ELF-1 (cell line): Measurements from ENCODE around the gene SYT12.
"Not testable (repeated sequence)": the region's sequence is repeated elsewhere in the genome, so short reads cannot be mapped to it uniquely, and the experiment has no call there.

ENCODE experiments used
- DNase-seq: peaks from one replicate; pipeline ENCODE4 v3.0.0-alpha.2; 2016; ENCODE audit warnings: low read depth, low spot score

SYT12 gene, protein sequence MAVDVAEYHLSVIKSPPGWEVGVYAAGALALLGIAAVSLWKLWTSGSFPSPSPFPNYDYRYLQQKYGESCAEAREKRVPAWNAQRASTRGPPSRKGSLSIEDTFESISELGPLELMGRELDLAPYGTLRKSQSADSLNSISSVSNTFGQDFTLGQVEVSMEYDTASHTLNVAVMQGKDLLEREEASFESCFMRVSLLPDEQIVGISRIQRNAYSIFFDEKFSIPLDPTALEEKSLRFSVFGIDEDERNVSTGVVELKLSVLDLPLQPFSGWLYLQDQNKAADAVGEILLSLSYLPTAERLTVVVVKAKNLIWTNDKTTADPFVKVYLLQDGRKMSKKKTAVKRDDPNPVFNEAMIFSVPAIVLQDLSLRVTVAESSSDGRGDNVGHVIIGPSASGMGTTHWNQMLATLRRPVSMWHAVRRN

DNA sequence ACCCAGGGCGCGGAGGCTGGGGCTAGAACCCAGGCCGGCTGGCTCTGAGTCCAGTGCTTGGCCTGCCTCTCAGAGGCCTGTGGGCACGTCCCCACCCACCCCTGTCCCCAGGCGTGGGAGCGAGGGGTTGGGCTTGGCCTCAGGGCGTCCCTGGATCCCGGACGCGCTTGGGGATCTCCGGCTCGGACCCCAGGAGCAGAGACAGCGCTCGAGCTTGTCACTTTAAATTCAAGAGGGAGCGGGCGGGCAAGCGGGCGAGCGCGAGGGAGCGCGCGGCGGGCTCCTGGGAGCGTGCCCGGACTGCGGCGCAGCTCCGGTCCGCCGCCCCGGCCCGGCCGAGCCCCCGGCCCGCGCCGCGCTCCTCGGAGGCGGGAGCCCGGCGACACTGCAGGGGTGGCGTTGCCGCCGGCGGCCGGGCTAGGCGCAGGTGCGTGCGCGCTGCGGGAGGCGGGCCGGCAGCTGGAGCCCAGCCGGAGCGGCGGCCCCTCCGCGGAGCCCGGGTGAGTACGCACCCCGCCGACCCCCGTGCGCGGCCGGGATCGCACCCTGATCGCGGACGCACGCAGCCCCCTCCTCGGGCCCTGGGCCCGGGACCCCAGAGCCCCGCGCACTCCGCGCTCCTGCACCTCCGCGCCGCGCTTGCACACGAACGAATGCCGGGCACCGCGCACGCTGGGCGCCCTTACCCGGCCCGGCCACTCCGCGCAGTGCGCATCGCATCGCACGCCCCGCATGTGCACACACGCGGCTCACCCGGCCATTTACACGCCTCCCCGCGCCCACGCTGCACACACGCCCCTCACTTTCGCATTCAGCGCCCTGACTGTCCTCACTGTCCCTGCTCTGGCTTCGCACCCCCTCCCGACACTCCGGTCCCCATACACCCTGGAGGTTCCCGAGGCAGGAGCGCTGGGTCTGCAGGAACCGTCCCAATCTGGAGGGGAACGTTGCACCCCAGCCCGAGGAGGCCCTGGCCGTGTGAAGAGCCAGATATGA is at the start of gene SYT12:
TSS of gene SYT12 (plus strand) at position 174 of the 996 bp plus-strand sequence. CDS start 7,011 bp downstream, outside the sequence.
- DNase-seq, result no peak

- DNase-seq, result peak; percentile 35
These were observed 48.9 kb upstream of the SYT12 start for GRCh38 chr11:66973956-66974580.

DNA sequence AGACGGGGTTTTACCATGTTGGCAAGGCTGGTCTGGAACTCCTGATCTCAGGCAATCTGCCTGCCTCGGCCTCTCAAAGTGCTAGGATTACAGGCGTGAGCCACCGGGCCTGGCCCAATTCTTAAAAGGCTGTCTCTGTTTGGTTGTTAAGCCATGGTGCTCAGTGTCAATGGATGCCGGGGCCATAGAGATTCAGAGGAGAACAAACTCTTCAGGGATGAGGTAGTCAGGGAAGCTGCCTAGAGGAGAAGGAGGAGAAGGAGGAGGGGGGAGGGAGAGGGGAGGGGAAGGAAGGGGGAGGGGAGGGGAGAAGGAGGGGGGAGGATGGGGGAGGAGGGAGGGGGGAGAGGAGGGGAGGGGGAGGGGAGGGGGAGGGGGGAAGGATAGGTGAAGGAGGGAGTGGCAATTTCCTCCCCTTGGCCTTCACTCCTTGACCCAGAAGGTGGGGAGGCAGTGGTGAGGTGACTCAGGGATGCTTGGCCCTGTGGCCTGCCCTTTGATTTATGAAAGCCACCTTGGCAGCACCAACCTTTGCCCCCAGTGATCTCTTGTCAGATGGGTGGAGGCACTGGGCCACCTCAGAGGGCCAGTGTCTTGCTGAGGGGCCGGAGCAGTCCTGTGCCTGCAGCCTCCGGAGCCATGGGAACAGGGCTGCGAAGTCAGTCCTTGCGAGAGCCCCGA is 48.1 kb upstream of the SYT12 start, which contains the start of gene C11orf86:
TSS of gene C11orf86 (plus strand) at position 581 of the 681 bp plus-strand sequence. CDS start at position 640, 59 bp downstream.
- peak; percentile 27 for DNase-seq

DNA sequence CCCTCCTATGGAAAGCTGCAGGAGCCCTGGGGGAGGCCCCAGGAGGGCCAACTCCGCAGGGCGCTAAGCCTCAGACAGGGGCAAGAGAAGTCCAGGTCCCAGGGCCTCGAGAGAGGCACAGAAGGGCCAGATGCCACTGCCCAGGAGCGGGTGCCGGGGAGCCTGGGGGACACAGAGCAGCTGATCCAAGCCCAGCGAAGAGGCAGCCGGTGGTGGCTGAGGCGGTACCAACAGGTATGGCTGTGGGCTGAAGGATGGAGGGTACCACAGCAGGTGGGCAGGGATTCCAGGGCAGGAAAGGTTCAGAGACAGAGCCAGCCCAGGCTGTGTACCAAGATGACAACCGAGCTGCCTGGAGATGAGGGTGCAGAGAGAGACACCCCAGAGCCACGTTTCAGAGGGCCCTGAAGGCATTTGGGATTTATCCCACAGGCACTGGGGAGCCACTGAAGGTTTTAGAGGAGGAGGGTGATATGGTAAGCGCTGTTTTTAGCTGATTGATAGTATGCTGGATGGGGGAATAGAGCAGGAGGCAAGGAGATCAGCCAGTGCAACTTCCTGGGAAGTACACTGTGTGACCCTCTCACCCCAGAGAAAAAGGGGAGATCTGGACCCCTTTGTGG is 47.4 kb upstream of the SYT12 start:
- DNase-seq, result peak; percentile 24

DNA sequence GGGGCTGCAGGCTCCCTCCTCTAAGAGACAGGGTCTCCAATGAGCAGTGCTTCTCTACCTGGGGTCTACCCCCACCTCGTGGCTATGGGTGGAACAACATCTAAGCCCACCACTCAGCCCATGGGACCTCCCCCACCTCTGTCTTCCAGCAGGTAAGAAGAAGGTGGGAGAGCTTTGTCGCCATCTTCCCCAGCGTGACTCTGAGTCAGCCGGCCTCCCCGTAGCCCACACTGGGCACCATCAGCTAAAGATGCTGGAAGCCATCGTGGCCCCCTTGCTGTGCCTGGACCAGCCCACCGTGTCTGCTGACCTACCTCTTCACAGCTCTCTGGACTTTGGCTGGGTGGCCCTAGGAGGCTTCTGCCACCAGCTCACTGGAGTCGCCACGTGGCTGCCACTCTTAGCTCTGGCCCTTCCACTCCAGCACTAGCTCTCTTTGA is 46.9 kb upstream of the SYT12 start:
- peak; percentile 91 for DNase-seq

GRCh38 chr11:66976925-66977324 is 46.0 kb upstream of the SYT12 start:
- no peak for DNase-seq

DNA sequence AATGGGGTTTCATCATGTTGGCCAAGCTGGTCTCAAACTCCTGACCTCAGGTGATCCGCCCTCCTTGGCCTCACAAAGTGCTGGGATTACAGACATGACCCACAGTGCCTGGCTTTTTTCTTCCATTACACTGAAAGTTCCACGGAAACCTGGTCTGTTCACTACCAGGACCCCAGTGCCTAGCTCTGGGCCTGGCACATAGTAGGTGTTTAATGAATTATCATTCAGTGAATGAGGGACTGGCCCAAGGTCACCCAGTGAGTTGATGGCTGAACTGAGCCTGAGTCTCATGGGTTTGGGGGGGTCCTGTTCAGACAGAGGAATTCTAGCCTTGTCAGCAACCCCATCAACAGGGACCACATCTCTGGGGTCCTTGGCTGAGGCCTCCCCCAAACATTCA is 44.7 kb upstream of the SYT12 start:
- no peak for DNase-seq

- DNase-seq, result no peak
These were observed 44.2 kb upstream of the SYT12 start for GRCh38 chr11:66978717-66979116.

- DNase-seq, result no peak
These were observed 43.5 kb upstream of the SYT12 start for GRCh38 chr11:66979336-66979980.

- no peak for DNase-seq
These were observed 40.9 kb upstream of the SYT12 start for GRCh38 chr11:66981976-66982578.

DNA sequence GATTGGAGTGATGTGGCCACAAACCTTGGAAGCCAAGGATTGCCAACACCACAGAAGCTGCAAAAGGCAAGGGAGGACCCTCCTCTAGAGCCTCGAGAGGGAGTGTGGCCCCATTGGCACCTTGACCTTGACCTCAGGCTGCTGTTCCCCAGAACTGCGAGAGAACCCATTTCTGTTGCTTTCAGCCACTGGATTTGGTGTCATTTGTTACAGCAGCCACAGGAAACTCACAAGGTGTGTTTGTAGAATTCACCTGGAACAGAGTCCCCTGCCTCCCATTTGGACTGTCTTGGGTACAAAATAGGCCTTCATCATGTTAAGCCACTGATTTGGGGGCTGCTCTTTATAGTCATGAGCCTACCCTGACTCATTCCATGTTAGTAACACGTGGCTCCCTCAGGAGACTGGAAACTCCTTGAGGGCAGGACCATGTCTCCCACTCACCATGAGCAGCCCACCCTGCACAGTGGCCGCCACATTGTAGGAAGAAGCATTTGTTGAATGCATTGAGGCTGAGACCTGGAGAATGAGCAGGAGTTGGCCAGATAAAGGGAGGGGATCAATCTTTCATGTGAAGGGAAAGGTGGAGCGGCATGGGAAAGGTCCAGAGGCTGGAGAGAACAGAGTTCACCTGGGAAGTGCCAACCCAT is 39.5 kb upstream of the SYT12 start:
- no peak for DNase-seq

GRCh38 chr11:66985508-66986177 is 37.3 kb upstream of the SYT12 start:
- DNase-seq, result no peak

- no peak for DNase-seq
These were observed 36.8 kb upstream of the SYT12 start for GRCh38 chr11:66986178-66986545.

DNA sequence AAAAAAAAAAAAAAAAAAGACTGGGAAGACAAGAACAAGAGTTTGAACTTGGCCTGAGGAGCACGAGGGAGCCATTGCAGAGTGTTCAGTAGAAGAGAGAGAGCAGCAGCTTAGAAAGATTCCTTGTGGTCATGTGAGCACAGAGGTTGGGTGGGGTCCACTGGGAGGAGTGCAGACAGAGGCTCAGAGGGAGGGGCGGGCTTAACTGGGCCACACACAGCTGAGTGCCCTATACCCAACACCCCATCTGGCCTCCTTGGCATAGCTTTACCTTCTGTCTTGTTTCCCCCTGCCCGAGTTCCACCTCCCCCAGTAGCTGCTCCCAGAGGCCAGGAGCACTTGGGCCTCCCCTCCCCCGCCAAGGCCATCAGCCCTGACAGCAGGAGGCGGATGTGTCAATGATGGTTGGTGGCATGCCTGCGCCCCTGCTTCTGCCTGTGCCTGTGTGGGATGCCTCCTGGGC is 35.7 kb upstream of the SYT12 start:
- DNase-seq, result peak; percentile 44

- no peak for DNase-seq
These were observed 34.9 kb upstream of the SYT12 start for GRCh38 chr11:66987924-66988637.

DNA sequence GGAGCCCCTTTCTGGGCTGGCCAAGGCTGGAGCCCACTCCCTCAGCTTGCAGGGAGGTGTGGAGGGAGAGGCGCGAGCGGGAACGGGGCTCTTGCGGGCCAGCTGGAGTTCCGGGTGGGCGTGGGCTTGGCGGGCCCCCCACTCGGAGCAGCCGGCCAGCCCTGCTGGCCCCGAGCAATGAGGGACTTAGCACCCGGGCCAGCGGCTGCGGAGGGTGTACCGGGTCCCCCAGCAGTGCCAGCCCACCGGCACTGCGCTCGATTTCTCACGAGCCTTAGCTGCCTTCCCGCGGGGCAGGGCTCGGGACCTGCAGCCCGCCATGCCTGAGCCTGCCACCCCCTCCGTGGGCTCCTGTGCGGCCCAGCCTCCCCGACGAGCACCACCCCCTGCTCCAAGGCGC is 34.2 kb upstream of the SYT12 start:
- not testable (repeated sequence) for DNase-seq

- DNase-seq, result not testable (repeated sequence)
These were observed 33.6 kb upstream of the SYT12 start for GRCh38 chr11:66989360-66989759.

GRCh38 chr11:66992041-66992440 is 30.9 kb upstream of the SYT12 start:
- no peak for DNase-seq
